ENCODE data around the gene ZNF831.

DNA sequence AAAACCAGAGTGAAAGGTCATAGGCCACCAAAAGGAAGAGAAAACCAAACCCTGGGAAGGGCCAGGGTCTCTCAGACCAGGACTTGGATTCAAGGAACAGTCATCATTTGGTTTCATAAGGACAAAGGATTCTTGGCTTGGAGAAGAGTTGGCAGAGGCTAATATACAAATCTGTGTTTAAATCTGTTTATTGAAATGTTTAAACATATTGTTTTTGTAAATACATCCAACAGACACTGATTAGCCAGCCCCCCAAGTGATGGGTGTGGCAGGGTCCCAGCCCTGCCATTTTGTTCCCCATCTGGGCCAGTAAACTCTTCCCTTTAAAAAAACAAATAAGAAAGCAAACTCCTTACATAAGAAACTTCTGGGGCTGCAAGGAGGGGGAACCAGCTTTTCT lies 6.1 kb upstream of the ZNF831 start:
- TF ChIP-seq, protein P1, sequence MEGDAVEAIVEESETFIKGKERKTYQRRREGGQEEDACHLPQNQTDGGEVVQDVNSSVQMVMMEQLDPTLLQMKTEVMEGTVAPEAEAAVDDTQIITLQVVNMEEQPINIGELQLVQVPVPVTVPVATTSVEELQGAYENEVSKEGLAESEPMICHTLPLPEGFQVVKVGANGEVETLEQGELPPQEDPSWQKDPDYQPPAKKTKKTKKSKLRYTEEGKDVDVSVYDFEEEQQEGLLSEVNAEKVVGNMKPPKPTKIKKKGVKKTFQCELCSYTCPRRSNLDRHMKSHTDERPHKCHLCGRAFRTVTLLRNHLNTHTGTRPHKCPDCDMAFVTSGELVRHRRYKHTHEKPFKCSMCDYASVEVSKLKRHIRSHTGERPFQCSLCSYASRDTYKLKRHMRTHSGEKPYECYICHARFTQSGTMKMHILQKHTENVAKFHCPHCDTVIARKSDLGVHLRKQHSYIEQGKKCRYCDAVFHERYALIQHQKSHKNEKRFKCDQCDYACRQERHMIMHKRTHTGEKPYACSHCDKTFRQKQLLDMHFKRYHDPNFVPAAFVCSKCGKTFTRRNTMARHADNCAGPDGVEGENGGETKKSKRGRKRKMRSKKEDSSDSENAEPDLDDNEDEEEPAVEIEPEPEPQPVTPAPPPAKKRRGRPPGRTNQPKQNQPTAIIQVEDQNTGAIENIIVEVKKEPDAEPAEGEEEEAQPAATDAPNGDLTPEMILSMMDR (IDR thresholded peaks at IDR 0.05) = no peak
- TF ChIP-seq POLR2A (IDR thresholded peaks at IDR 0.05) = no peak

Data from ovary (tissue), 3 donors.